HG03520 (cell line): ENCODE results near the gene CLCA4.

Experiments used
- ATAC-seq: cut with Tn5 transposase; IDR thresholded peaks from one replicate; pipeline ENCODE4 v1.9.1; 2021; ENCODE audit warnings: mild to moderate bottlenecking, moderate library complexity; ENCODE audit not compliant: unreplicated experiment

CLCA4 gene

GRCh38 chr1:86616871-86617270 lies 70.0 kb downstream of the CLCA4 start:
- peak; percentile 100 for ATAC-seq

- no peak for ATAC-seq
These were observed 71.5 kb downstream of the CLCA4 start for GRCh38 chr1:86618358-86618757.

- no peak for ATAC-seq
These were observed 72.4 kb downstream of the CLCA4 start for GRCh38 chr1:86619313-86619712.

GRCh38 chr1:86621286-86621685 lies 74.4 kb downstream of the CLCA4 start:
- no peak for ATAC-seq
